HK-2 (cell line): ENCODE results near the gene SPATS1.

Experiments
- DNase-seq: peaks from one replicate; pipeline ENCODE4 v3.0.0-alpha.2; 2018; ENCODE audit not compliant: unreplicated experiment

The SPATS1 gene

GRCh38 chr6:44387346-44388134 is 45.1 kb downstream of the SPATS1 start, which contains the start of gene CDC5L:
Gene CDC5L (plus strand): TSS chr6:44387706. CDS start chr6:44387824, 118 bp downstream.
- peak; percentile 95 for DNase-seq

GRCh38 chr6:44388135-44388487 is 45.7 kb downstream of the SPATS1 start:
- DNase-seq = no peak

GRCh38 chr6:44388887-44389286 is 46.4 kb downstream of the SPATS1 start:
- no peak for DNase-seq

GRCh38 chr6:44390158-44390683 is 47.8 kb downstream of the SPATS1 start:
- DNase-seq = no peak
